ENCODE measurements around the gene DGKA.

DGKA gene

DNA sequence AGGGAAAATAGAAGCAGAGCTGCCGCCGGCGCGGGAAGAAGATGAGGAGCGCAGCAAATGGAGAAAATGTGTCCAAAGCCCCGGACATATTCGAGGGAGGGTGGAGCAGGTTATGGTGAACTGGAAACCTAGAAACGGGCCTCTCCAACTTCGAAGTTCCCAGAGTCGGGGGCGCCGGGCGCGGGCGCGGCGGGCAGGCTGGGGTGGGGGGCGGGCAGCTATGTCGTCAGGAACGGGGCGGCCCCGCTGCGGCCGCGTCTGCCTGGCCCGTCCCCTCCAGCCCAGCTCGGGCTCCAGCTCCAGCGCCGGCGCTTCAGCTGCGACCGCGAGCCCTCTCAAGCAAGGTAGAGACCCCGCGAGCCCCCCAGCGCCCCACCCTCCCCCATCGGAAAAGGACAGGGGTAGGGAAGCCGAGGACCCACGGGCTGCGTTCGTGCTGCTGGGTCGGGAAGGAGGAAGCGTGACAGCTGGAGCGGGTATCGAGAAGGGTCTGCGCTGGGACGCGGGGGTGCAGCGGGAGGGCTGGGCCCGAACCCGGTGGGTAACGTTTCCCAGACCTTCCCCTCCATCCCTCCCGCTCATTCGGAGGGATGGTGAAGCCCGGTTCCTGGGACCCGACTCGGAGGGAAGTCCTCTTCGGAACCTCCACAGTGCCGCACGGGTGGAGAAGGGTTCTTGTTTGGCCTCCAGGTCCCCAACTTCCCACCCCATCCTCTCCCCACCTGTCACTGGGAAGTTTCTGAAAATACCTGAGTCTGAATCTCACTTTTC lies 1.0 kb downstream of the DGKA start:
- peak in 1 of 2 donors; percentile 42 for DNase-seq

DNA sequence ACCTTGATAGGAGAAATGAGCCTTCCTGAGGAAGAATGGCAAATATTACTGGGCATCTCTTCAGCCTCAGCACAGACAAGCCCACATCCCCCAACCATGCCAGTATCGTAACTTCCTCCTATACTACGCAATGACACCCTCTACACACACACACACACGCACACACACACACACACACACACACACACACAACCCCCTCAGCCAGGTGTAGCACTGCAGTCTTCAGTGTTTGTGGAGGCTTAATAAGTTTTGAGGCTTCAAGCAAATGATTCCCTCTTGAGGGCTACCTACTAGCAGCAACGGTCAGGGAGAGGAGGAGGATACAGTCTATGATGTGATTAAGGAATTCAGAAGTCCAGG lies 1.6 kb downstream of the DGKA start:
- DNase-seq, result no peak

DNA sequence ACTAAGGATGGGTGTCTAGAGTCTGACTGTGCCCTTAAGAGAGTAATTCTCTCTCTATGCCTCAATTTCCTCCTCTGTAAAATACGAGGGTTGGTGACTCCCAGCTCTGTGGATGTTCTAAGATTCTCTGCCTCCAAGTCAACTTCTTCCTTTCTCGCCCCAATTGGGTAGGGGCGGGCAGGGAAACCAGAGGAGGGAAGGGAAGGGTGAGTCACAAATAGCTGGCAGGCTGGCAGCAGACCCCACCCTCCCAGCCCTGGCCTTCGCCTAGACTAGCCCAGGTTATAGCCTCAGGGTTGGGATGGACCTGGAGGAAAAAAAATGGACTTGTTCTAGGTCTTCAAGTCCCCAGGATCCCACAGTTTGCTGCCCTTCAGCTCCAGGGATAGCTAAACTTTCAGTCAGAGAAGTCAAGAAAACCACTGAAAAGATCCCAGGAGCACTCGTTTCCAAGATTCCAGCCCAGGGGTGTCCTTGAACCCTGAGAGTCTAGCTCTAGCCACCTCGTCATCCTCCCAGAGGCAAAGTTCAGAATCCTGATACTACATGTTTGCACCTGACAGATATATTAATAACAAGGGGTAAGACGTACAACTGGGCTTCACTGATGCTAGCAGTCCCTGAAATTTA lies 2.3 kb downstream of the DGKA start:
- no peak for DNase-seq

DNA sequence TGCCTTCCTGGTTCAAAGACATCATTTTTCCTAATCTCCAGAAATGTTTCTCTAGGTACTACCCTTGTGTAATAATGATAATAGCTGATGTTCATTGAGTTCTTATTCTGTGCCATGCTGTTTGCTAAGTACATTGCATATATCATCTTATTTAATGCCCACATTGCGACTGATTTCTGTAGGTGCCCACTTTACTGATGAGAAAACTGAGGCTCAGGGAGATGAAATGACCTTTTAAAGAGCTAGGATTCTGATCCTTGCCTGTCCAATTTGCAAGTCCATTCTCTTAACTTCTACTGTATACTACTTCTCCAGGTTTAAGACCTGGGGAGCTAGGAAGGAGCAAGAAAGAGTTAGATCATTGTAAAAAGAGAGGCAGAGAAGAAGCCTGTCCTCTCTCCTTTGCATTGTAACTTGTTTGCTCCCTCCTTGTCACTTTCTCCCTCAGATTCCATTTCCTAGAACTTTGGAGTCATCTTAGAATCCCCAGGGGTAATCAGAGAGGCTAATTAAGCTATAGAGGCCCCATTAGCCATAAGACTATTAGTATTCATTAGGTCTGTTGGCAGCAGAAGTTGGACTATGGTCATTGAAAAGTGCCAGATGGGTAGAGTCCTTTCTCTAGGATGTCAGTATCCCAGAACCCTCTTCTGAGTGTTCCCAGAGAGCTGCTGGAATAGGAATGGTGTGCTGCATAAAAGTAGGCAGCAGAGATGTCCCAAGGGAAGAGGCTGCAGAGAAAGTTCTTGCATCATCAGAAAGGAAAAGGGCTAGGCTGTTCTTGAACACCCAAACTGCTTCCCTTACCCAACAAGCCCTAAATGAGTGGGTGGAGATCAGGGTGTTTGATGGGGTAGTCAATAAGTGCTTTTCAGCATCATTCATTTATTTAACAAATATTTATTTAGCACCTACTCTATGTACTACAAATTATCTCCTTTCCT lies 3.1 kb downstream of the DGKA start:
- DNase-seq, result no peak

DNA sequence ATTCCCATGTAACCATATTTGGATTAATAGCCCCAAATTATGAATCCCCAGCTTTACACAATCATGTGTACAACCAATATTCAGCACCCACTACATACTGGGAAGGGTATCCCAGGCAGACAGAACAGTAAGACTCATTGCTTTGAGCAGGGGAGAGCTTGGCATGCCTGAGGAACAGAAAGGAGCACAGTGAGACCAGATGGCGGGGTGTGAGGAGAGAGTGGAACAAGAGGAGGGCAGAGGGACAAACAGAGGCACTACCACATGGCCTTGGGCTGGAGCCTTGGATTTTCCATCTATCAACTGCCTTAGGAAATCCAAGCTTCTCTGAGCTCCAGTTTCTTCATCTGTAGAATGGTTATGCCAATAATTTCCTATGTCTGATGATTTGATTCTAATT lies 3.8 kb downstream of the DGKA start:
- no peak for DNase-seq

DNA sequence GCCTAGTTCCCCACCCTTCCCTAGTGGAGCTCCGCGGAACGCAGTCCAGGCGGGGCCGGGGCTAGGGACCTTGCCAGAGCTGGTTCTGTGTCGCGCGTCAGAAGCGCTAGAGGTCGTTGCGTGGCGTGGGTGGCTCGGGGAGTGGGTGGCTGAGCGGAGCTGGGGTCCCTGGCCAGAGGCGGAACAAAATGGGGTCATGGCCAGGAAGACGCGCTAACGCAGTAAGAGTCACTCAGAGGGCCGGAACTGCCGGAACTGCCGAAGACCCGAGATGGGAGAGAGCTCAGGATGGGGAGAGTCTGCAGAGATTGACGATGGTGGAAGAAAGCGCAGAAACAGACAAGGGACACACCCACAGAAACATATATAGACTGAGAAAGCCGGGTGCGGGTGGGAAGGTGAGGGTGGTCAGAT lies 4.8 kb downstream of the DGKA start:
- DNase-seq, result no peak

DNA sequence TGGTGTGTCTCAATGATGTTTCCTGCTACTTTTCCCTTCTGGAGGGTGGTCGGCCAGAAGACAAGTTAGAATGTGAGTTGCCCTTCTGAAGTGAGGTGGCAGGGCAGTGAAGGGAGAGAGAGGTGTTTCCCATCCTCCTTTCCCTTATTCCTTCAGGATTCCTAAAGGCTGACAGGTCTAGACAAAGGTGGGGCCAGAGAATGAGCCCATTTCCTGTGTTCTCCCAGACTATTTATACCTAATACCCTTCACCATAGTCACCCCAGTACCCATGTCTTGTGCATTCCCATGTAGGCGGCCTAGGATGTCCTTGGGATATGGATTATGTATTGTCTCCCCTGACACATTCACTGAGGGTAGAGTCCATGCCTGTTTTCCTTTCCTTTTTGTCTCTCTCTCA lies 7.0 kb downstream of the DGKA start:
- no peak for DNase-seq

DNA sequence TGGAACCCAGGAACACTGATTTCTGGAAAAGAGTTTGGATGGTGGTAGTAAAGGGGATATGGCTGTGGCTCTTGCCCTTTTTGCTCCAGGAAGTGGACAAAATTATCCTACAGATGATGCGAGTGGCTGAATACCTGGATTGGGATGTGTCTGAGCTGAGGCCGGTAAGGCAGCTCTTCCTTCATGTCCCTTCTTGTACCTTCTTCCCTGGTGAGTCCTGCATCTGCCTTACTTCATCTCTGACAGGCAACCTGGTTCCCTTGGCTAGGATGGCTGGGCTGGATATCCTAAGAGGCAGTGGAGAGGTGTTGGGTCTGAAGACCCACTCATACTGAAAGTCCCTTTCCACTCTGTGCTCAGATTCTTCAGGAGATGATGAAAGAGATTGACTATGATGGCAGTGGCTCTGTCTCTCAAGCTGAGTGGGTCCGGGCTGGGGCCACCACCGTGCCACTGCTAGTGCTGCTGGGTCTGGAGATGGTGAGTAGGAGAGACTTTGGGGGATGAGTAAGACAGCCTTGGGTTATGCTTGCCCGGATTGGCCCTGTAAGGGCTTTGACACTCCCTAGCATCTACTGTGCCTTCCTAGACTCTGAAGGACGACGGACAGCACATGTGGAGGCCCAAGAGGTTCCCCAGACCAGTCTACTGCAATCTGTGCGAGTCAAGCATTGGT lies 8.0 kb downstream of the DGKA start:
- DNase-seq, result no peak

DNA sequence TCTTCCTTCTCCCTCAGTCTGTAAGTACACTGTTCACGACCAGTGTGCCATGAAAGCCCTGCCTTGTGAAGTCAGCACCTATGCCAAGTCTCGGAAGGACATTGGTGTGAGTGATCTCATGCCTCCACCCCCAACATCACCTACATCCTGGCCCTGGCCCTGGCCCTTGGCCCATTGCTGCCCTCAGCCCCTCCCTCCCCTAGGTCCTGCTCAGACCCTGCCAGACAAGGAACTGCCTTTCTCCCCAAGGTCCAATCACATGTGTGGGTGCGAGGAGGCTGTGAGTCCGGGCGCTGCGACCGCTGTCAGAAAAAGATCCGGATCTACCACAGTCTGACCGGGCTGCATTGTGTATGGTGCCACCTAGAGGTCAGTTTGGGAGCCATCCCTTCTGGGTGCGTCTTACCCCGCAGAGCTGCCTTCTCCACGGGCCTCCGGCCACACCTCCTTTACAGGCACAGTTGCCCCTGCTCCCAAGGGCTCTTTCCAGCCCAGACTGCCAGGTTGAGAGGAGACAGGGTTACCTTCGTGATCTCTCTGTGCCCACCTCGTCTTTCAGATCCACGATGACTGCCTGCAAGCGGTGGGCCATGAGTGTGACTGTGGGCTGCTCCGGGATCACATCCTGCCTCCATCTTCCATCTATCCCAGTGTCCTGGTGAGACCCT lies 9.2 kb downstream of the DGKA start:
- peak; percentile 78 to 81 for DNase-seq

DNA sequence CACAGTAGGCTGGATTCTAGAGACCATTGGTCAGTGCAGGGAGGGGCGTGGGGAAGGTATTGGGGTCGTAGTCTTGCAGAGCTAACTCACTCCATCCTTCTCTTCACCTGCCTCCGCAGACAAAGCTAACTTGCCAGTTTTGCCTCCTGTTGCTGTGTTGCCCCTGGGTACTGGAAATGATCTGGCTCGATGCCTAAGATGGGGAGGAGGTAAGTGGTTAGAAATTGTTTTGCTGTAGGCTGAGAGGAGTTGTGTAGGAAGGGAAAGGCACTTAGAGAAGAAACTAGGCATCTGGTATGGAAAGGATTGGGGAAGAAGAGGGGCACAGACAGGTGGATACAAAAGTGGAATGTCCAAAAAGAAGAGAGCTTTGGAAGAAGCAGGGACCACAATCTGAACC lies 11.1 kb downstream of the DGKA start:
- DNase-seq, result no peak

DNA sequence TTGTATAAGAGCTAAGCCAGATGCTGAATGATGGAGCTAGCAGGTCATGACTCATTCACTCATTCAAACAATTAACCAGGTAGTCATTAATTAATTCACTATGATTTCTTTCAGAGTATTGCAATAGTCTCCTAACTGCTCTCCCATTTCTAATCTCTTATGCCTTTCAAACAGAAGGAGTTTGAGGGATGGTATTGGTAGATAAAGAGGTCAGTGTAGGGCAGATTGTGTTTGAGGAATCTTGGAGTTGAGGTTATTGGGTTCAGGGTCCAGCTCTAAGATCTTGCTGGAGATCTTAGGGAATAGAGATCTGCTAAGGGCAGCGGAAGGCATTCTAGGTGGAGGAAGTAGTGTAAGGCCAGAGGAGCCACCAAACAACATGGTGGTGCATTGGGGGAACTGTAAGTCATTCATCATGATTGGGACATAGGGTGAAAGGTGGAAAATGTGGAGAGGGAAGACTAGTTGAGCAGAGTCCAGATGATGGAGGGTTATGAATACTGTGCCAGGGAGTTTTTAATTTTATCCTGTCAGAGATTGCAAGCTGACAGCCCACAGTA lies 11.7 kb downstream of the DGKA start:
- DNase-seq, result no peak

DNA sequence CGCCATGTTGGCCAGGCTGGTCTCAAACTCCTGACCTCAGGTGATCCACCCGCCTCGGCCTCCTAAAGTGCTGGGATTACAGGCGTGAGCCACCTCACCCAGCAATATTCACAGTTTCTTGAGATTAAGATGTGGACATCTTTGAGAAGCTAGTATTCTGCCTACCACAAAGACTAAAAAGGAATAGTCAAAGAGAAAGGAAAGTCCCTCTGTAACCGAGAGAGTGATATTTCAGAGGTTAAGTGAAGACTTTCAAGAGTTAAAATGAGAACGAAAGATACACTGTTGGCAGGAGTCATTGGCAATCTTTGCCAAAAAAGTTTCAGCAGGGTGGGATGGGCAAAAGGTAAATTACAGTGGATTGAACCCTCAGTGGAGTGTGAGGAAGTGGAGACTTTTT lies 15.6 kb downstream of the DGKA start:
- DNase-seq, result no peak

DNA sequence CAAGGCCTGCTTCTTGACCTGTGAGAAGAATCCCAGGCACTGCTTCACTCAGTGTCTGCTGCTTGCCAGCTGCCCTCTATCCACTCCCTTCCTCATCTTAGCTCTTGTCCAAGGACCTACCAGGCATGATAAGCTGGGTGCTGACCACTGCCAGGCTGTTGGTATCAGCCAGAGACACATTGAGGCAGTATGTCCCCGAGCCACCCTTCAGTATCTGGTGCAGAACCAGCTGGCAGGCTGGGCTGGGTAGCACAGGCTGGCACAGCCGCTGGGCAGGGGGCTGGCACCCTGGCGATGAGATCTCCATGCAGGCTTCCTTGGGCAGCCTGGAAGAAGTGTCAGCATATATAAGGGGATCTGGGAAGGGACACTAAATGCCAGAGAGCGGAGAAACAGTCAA lies 24.4 kb downstream of the DGKA start:
- no peak for DNase-seq

DNA sequence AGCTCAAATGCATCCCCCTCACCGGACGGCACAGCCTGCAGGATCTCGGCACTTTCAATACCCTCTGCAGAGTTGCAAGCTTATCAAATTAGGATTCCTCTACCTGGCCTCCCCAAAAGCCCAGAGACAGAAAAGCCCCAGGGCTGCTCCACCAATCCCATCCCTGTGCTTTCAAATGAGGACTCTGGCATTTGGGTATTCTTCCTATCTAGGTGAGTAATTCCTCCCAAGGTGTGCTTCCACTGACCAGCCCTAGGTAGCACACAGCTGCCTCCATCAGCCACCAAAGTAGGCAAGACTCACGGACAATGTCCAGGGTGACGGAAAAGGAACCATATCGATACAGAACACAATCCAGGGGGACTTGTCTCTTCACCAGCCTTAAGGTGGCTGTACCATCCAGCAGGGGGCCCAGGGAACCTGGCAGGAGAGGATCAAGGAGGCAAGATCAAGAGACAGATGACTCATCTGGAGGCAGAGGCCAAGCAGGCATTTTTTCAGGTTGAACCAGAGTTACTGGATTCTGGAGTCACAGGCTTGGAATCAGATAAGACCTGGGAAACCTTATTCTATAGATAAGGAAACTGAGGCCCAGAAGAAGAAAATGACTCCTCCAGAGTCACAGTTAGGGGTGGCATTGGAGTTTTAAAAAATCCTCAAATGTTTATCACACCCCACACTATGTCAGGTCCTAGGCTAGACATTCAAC lies 25.0 kb downstream of the DGKA start:
- no peak for DNase-seq

DNA sequence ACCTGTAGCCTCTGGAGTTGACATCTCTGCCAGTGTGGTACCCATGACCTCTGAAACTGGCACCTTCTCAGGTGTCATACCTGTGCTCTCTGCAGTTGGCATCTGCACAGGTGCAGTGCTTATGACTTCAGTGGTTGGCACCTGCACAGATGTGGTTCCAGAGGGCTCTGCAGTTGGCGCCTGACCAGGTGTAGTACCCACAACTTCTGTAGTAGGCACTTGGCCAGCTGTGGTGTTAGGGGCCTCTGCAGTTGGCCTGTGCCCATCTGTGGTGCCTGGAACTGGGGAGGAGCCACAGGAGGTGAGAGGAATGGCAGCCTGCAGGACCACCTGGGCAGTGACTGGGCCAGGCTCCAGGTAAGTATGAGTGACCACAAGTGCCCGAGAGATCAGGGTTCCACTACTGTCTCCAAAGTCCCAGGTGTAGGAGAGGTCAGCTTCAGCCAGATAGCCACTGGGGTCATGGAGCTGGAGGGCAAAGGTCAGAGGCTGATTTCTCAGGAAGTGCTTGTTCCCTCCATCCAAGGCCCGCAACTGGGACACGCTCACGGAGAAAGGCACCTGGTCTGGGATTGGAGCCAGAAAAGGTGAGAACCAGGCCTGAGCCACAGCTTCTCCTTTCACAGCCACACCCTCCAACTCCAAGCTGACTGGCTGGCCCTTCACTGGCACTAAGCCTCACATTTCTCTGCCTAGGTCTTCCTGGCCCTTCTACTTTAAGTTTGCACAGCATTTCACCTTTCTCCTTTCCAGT lies 26.3 kb downstream of the DGKA start:
- DNase-seq, result no peak

DNA sequence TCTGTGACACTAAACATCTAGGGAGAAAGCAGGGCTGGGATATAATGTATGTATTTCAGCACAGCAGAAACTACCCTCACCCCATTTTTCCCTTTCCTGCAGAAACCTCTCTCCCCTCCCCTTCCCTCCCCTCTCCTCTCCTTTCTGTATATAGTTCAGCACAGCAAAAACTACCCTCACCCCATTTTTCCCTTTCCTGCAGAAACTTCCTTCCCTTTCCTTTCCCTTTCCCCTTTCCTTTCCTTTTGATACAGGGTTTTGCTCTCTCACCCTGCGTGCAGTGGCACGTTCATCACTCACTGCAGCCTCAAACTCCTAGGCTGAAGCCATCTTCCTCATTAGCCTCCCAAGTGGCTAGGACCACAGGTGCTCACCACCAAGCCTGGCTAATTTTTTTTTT lies 32.8 kb downstream of the DGKA start:
- DNase-seq, result no peak

DNA sequence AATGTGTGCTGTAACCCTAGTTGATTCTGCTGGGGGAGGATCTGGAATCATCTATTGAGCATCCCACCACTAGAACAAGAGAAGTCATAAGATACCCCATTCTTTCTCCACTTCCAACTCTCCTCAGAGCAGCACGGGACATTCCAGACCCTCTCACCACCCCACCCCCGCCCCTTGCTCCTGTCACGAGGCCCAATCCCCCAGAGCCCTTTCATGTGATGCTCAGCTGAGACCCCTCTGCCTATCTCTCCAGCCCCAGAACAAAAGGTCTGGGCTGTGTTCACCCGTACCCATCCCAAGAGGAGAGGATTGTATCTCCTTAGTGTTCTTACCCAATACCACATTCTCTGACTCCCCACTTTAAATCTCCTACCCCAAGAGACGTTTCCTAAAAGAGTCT lies 34.3 kb downstream of the DGKA start:
- no peak for DNase-seq

DNA sequence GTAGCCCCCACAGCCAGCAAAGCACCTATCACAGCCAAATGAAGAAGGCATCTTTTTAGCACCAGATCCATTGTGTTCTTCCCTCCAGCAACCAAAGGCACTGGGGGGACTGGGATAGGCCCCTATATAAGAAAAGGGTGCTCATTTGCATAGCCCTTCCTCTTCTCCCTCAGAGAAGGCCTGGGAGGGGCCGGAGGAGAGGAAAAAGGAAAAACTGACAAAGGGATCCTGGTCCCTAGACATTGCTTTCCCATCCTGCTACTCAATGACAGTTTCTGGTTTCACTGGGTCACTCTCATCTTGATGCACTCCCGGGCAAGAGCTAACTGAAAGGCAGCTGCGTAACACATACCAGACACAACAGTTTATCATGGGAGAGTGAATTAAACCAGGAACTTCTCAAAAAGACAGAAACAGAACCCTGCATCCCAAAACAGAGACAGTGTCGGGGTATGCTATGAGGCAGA lies 35.0 kb downstream of the DGKA start, which contains the start of gene PMEL:
Gene PMEL (minus strand): TSS at position 102 of the 467 bp plus-strand sequence. CDS start 31 bp downstream, at position 71.
- DNase-seq, result no peak

DNA sequence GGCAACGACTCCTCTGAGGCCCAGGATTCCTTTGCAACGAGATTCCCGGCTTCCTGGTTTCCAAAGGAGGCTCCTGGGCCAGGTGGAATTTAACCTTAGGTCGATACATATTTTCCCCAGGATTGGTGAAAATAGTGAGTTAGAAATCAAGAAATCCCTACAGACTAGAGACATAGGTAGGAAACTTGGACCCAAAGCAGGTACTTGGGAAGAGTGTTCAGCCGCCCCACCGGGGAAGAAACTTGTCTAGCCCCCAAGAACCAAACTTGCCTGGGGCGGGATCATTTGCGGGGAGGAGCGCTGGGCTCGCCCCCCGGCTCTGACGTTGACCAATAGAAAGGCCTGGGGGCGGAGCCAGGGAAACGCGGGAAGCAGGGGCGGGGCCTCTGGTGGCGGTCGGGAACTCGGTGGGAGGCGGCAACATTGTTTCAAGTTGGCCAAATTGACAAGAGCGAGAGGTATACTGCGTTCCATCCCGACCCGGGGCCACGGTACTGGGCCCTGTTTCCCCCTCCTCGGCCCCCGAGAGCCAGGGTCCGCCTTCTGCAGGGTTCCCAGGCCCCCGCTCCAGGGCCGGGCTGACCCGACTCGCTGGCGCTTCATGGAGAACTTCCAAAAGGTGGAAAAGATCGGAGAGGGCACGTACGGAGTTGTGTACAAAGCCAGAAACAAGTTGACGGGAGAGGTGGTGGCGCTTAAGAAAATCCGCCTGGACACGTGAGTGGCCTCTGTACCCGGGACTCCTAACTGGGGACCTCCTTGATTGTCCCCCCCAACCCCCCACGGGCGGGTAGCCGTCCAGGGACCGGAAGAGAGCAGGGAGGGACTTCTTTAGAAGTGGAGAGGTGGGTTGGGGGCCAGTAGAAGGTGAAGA lies 35.7 kb downstream of the DGKA start, which contains the start of gene CDK2:
Gene CDK2 (plus strand): TSS at position 423 of the 874 bp plus-strand sequence. CDS start 179 bp downstream, at position 602.
- DNase-seq, result peak; percentile 68 to 70

Measured in hippocampal formation (tissue), 2 donors.